Measurements from ENCODE around the gene ZNF100.
"Not testable (repeated sequence)": the region's sequence is repeated elsewhere in the genome, so short reads cannot be mapped to it uniquely, and the experiment has no call there.

Gene ZNF100

DNA sequence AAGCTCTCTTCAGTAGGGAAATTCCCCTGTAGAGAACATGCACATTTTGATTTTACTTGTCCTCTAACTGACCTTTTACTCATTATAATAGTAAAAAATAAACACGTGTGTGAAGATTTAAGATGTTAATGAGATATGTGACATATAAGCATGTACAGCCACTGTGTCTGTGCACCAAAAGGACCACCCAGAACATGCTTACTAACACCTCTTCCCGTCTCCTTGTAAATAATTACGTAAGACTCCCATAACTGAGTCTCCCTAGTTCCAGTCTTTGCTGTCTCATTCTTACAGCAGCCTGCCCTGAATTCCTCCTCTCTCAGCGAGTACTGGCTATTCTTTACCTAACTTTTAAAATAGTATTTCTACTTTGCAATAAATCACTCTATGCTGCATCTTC lies 53.6 kb downstream of the ZNF100 start:
- H3K4me3 ChIP-seq (ENCODE audit: low read depth, low read length) = no peak overlapping the region
- no peak for DNase-seq (ENCODE audit: low read depth)
- TF ChIP-seq, protein P1, sequence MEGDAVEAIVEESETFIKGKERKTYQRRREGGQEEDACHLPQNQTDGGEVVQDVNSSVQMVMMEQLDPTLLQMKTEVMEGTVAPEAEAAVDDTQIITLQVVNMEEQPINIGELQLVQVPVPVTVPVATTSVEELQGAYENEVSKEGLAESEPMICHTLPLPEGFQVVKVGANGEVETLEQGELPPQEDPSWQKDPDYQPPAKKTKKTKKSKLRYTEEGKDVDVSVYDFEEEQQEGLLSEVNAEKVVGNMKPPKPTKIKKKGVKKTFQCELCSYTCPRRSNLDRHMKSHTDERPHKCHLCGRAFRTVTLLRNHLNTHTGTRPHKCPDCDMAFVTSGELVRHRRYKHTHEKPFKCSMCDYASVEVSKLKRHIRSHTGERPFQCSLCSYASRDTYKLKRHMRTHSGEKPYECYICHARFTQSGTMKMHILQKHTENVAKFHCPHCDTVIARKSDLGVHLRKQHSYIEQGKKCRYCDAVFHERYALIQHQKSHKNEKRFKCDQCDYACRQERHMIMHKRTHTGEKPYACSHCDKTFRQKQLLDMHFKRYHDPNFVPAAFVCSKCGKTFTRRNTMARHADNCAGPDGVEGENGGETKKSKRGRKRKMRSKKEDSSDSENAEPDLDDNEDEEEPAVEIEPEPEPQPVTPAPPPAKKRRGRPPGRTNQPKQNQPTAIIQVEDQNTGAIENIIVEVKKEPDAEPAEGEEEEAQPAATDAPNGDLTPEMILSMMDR (IDR thresholded peaks at IDR 0.05; ENCODE audit: insufficient read depth, low read depth, low read length, missing control alignments) = no peak

DNA sequence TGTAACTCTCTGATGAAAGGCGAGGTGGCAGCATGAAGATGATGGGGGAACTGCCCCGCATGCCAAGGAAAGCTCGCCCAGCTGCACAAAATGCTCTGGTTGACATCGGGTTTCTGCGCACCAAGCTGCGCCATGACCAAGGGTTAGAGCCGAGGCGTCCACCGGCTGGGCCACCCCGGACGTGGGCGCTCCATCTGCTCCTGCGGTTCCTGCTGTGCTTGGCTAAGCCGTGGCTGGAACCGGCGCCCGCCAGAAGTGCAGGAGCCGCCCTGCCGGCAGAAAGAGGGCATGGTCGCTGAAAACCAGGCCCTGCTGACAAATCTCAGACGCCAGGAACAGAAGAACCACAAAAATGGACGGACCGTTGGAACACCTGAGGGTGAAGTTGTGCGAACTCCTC lies 57.9 kb downstream of the ZNF100 start:
- TF ChIP-seq, protein P1 (IDR thresholded peaks at IDR 0.05; ENCODE audit: insufficient read depth, low read depth, low read length, missing control alignments) = no peak
- DNase-seq (ENCODE audit: low read depth) = no peak
- H3K4me3 ChIP-seq (ENCODE audit: low read depth, low read length) = no peak overlapping the region

DNA sequence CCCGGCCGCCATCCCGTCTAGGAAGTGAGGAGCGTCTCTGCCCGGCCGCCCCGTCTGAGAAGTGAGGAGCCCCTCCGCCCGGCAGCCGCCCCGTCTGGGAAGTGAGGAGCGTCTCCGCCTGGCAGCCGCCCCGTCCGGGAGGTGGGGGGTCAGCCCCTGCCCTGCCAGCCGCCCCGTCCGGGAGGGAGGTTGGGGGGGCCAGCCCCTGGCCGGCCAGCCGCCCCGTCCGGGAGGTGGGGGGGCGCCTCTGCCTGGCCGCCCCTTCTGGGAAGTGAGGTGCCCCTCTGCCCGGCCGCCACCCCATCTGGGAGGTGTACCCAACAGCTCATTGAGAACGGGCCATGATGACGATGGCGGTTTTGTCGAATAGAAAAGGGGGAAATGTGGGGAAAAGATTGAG lies 59.5 kb downstream of the ZNF100 start:
- not testable (repeated sequence) for H3K4me3 ChIP-seq (ENCODE audit: low read depth, low read length); DNase-seq (ENCODE audit: low read depth)

DNA sequence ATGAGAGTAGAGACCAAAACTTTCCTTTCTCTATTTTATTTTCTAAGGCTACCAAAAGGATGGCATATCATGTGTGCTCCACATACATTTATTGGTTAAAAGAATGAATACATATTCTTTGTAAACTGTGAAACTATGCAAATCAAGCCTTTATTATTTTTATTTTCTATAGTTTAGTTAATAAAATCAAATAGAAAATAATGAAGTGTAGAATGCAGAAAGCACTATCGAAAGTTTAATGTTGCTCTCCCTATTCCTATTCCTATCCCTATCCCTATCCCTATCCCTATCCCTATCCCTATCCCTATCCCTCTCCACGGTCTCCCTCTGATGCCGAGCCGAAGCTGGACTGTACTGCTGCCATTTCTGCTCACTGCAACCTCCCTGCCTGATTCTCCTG lies 60.3 kb downstream of the ZNF100 start:
- TF ChIP-seq, protein P1 (IDR thresholded peaks at IDR 0.05; ENCODE audit: insufficient read depth, low read depth, low read length, missing control alignments) = no peak
- DNase-seq (ENCODE audit: low read depth) = no peak
- H3K4me3 ChIP-seq (ENCODE audit: low read depth, low read length) = no peak overlapping the region

DNA sequence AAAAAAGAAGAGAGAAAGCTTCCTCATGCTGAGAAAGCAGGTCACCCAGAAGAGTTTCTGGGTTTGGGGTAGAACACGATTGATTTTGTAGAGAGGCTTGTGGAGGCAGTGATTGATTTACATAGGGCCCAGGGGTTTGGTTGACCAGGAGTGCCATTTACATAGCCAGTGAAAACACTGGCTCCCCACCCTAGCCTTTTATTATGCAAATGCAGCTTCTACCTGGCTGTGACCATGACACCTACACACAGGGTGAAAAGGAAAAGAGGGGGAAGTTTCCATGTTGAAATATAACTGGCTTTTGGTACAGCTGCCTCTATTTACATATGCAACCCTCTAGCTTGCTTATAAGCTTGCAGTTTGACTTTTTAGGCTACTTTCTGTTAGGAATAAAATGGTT lies 62.0 kb downstream of the ZNF100 start:
- TF ChIP-seq, protein P1 (IDR thresholded peaks at IDR 0.05; ENCODE audit: insufficient read depth, low read depth, low read length, missing control alignments) = no peak
- no peak for DNase-seq (ENCODE audit: low read depth)
- no peak overlapping the region for H3K4me3 ChIP-seq (ENCODE audit: low read depth, low read length)

DNA sequence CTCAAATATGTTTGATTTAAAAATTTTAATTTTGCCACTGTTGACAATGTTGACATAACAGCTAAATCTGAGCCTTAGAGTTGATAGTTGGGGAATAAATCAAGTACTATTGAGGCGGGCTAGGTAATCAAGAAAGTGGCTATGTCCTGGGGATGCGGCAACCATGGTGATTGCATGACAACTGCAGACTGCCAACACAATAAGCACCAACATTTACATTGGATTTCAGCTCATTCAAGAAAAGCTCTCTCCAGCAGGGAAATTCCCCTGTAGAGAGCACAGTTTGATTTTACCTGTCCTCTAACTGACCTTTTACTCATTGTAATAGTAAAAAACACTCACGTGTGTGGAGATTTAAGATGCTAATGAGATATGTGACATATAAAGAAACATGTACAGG lies 63.1 kb downstream of the ZNF100 start:
- no peak for DNase-seq (ENCODE audit: low read depth)
- TF ChIP-seq, protein P1 (IDR thresholded peaks at IDR 0.05; ENCODE audit: insufficient read depth, low read depth, low read length, missing control alignments) = no peak
- no peak overlapping the region for H3K4me3 ChIP-seq (ENCODE audit: low read depth, low read length)

DNA sequence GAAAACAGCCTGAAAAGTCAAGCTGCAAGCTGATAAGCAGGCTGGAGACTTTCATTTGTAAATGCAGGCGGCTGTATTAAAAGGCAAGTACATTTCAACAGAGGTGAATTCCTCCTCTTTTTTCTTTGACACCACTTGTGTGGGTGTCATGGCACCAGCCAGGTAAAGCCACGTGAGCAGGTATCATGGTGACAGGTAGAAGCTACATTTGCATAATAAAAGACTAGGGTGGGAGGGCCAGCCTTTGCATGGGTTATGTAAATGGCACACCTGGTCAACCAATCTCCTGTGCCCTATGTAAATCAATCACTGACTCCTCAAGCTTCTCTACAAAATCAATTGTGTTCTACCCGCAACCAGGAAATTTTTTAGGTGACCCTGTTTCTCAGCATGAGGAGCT lies 68.2 kb downstream of the ZNF100 start:
- no peak for DNase-seq (ENCODE audit: low read depth)
- H3K4me3 ChIP-seq (ENCODE audit: low read depth, low read length) = no peak overlapping the region
- TF ChIP-seq, protein P1 (IDR thresholded peaks at IDR 0.05; ENCODE audit: insufficient read depth, low read depth, low read length, missing control alignments) = no peak

DNA sequence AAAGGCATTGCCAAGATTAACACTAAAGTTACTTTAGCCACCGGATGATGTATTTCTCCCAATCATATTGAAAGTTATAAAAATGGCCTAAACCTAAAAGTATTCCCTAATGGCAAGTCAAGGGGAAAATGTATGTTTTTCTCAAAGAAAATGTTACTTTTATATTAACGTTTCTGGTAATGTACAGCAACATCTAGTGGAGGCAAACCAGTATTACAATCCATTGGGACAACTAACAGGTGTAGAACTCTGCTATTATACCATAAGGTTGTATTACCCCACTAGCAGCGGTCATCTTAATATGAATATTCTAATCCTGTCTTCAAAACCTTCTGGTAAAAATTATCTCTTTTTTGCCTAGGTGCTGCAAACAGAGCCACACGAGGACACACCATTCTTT lies 69.2 kb downstream of the ZNF100 start:
- TF ChIP-seq, protein P1 (IDR thresholded peaks at IDR 0.05; ENCODE audit: insufficient read depth, low read depth, low read length, missing control alignments) = peak; percentile 11
- no peak overlapping the region for H3K4me3 ChIP-seq (ENCODE audit: low read depth, low read length)
- DNase-seq (ENCODE audit: low read depth) = no peak

Measured in GM12865 (cell line).